ENCODE results near the gene CYP2U1. TPM values are rescaled to one million over a fixed set of nuclear protein-coding genes. Genes with fewer than 3 reads are reported as not detected.
A peak's percentile ranks its signal among the peaks of the same experiment; 100 is the strongest.
"Not testable (repeated sequence)": the region's sequence is repeated elsewhere in the genome, so short reads cannot be mapped to it uniquely, and the experiment has no call there.

Gene CYP2U1
- total RNA-seq, 1 donor from 2014 or later = 1.5 TPM

GRCh38 chr4:107931775-107932321, 499 bp downstream of the CYP2U1 start:
- Mint-ChIP-seq H3K36me3 (ENCODE audit: low read depth) (no peaks in the 10 kb centered on the region), H3K4me3 (ENCODE audit: low read depth) (peak overlapping the region; percentile 77), H3K9me3 (no peaks in the 10 kb centered on the region), H3K27ac (peak overlapping the region; percentile 9), H3K27me3 (ENCODE audit: low read depth) (peaks cover 36% of the 10 kb centered on the region), H3K4me1 (ENCODE audit: low read depth) (peaks cover 20% of the 10 kb centered on the region)
- DNase-seq (ENCODE audit: low spot score) = no peak
- intact Hi-C loops (cut with micrococcal nuclease) = loop anchor here (5.0 to 10.0 kb wide), 2 partner anchors 55 to 107 kb away; partner anchors contain the start of genes HADH and SGMS2

GRCh38 chr4:107935246-107935645, 3.9 kb downstream of the CYP2U1 start:
- Mint-ChIP-seq H3K27ac (no peak overlapping the region), H3K9me3 (no peaks in the 10 kb centered on the region), H3K36me3 (ENCODE audit: low read depth) (no peaks in the 10 kb centered on the region), H3K4me1 (ENCODE audit: low read depth) (peaks cover 25% of the 10 kb centered on the region), H3K27me3 (ENCODE audit: low read depth) (peaks cover 25% of the 10 kb centered on the region), H3K4me3 (ENCODE audit: low read depth) (no peak overlapping the region)
- intact Hi-C loops (cut with micrococcal nuclease) = loop anchor here (10.0 kb wide), 1 partner anchor 110 kb away; the partner anchor contains the start of gene SGMS2
- DNase-seq (ENCODE audit: low spot score) = no peak

GRCh38 chr4:107937040-107937439, 5.7 kb downstream of the CYP2U1 start:
- Mint-ChIP-seq H3K4me1 (ENCODE audit: low read depth) (peaks cover 19% of the 10 kb centered on the region), H3K27me3 (ENCODE audit: low read depth) (peaks cover 19% of the 10 kb centered on the region), H3K4me3 (ENCODE audit: low read depth) (no peak overlapping the region), H3K27ac (no peak overlapping the region), H3K9me3 (no peaks in the 10 kb centered on the region), H3K36me3 (ENCODE audit: low read depth) (no peaks in the 10 kb centered on the region)
- no peak for DNase-seq (ENCODE audit: low spot score)
- intact Hi-C loops (cut with micrococcal nuclease) = loop anchor here (10.0 kb wide), 1 partner anchor 112 kb away; the partner anchor contains the start of gene SGMS2

- Mint-ChIP-seq H3K4me1 (ENCODE audit: low read depth) (peaks cover 10% of the 10 kb centered on the region), H3K4me3 (ENCODE audit: low read depth) (no peak overlapping the region), H3K27me3 (ENCODE audit: low read depth) (peaks cover 5% of the 10 kb centered on the region), H3K27ac (no peak overlapping the region), H3K9me3 (no peaks in the 10 kb centered on the region), H3K36me3 (ENCODE audit: low read depth) (no peaks in the 10 kb centered on the region)
- no peak for DNase-seq (ENCODE audit: low spot score)
- intact Hi-C loops (cut with micrococcal nuclease) = loop anchor here (10.0 kb wide), 1 partner anchor 115 kb away; the partner anchor contains the start of gene SGMS2
Measured at GRCh38 chr4:107939307-107939706, 8.0 kb downstream of the CYP2U1 start.

GRCh38 chr4:107945809-107946208, 14.5 kb downstream of the CYP2U1 start:
- no peaks in the 10 kb centered on the region for H3K4me1 Mint-ChIP-seq (ENCODE audit: low read depth)
- no peak for DNase-seq (ENCODE audit: low spot score)
- intact Hi-C loops (cut with micrococcal nuclease) = no loop called here
- H3K9me3 Mint-ChIP-seq = no peaks in the 10 kb centered on the region
- no peaks in the 10 kb centered on the region for H3K36me3 Mint-ChIP-seq (ENCODE audit: low read depth)
- H3K27me3 Mint-ChIP-seq (ENCODE audit: low read depth) = no peaks in the 10 kb centered on the region
- no peak overlapping the region for H3K27ac Mint-ChIP-seq
- no peak overlapping the region for H3K4me3 Mint-ChIP-seq (ENCODE audit: low read depth)

- Mint-ChIP-seq H3K4me1 (ENCODE audit: low read depth) (no peaks in the 10 kb centered on the region), H3K36me3 (ENCODE audit: low read depth) (no peaks in the 10 kb centered on the region), H3K27ac (no peak overlapping the region), H3K27me3 (ENCODE audit: low read depth) (no peaks in the 10 kb centered on the region), H3K4me3 (ENCODE audit: low read depth) (no peak overlapping the region), H3K9me3 (peaks cover 10% of the 10 kb centered on the region)
- intact Hi-C loops (cut with micrococcal nuclease) = no loop called here
- no peak for DNase-seq (ENCODE audit: low spot score)
Measured at GRCh38 chr4:107950746-107951540, 19.6 kb downstream of the CYP2U1 start.

GRCh38 chr4:107951551-107951950, 20.2 kb downstream of the CYP2U1 start:
- Mint-ChIP-seq H3K4me3 (ENCODE audit: low read depth) (no peak overlapping the region), H3K4me1 (ENCODE audit: low read depth) (no peaks in the 10 kb centered on the region), H3K36me3 (ENCODE audit: low read depth) (no peaks in the 10 kb centered on the region), H3K27ac (no peak overlapping the region), H3K27me3 (ENCODE audit: low read depth) (no peaks in the 10 kb centered on the region), H3K9me3 (peaks cover 16% of the 10 kb centered on the region)
- no peak for DNase-seq (ENCODE audit: low spot score)
- intact Hi-C loops (cut with micrococcal nuclease) = no loop called here

- Mint-ChIP-seq H3K9me3 (peaks cover 22% of the 10 kb centered on the region), H3K4me3 (ENCODE audit: low read depth) (no peak overlapping the region), H3K36me3 (ENCODE audit: low read depth) (no peaks in the 10 kb centered on the region), H3K4me1 (ENCODE audit: low read depth) (no peaks in the 10 kb centered on the region), H3K27ac (no peak overlapping the region), H3K27me3 (ENCODE audit: low read depth) (no peaks in the 10 kb centered on the region)
- intact Hi-C loops (cut with micrococcal nuclease) = no loop called here
- no peak for DNase-seq (ENCODE audit: low spot score)
Measured at GRCh38 chr4:107956011-107956410, 24.7 kb downstream of the CYP2U1 start.

- no peaks in the 10 kb centered on the region for H3K36me3 Mint-ChIP-seq (ENCODE audit: low read depth)
- no peak overlapping the region for H3K27ac Mint-ChIP-seq
- H3K4me3 Mint-ChIP-seq (ENCODE audit: low read depth) = no peak overlapping the region
- DNase-seq (ENCODE audit: low spot score) = no peak
- no peaks in the 10 kb centered on the region for H3K27me3 Mint-ChIP-seq (ENCODE audit: low read depth)
- intact Hi-C loops (cut with micrococcal nuclease) = no loop called here
- H3K4me1 Mint-ChIP-seq (ENCODE audit: low read depth) = no peaks in the 10 kb centered on the region
- H3K9me3 Mint-ChIP-seq = peaks cover 6% of the 10 kb centered on the region
Measured at GRCh38 chr4:107966903-107967302, 35.6 kb downstream of the CYP2U1 start.

GRCh38 chr4:107967519-107967918, 36.2 kb downstream of the CYP2U1 start:
- intact Hi-C loops (cut with micrococcal nuclease); DNase-seq (ENCODE audit: low spot score); H3K9me3 Mint-ChIP-seq; H3K27ac Mint-ChIP-seq; H3K4me1 Mint-ChIP-seq (ENCODE audit: low read depth); H3K27me3 Mint-ChIP-seq (ENCODE audit: low read depth); H3K36me3 Mint-ChIP-seq (ENCODE audit: low read depth); H3K4me3 Mint-ChIP-seq (ENCODE audit: low read depth): not testable (repeated sequence)

GRCh38 chr4:107967921-107968320, 36.6 kb downstream of the CYP2U1 start:
- H3K27ac Mint-ChIP-seq = not testable (repeated sequence)

GRCh38 chr4:107970063-107970798, 38.9 kb downstream of the CYP2U1 start:
- Mint-ChIP-seq H3K27me3 (ENCODE audit: low read depth) (no peaks in the 10 kb centered on the region), H3K4me3 (ENCODE audit: low read depth) (no peak overlapping the region), H3K36me3 (ENCODE audit: low read depth) (no peaks in the 10 kb centered on the region), H3K9me3 (peaks cover 10% of the 10 kb centered on the region), H3K4me1 (ENCODE audit: low read depth) (no peaks in the 10 kb centered on the region), H3K27ac (no peak overlapping the region)
- intact Hi-C loops (cut with micrococcal nuclease) = no loop called here
- DNase-seq (ENCODE audit: low spot score) = no peak

More at GRCh38 chr4:107967921-107968320, 36.6 kb downstream of the CYP2U1 start:
- H3K36me3 Mint-ChIP-seq (ENCODE audit: low read depth); H3K4me3 Mint-ChIP-seq (ENCODE audit: low read depth); intact Hi-C loops (cut with micrococcal nuclease); H3K9me3 Mint-ChIP-seq; H3K27me3 Mint-ChIP-seq (ENCODE audit: low read depth); H3K4me1 Mint-ChIP-seq (ENCODE audit: low read depth); DNase-seq (ENCODE audit: low spot score): not testable (repeated sequence)

GRCh38 chr4:107972605-107973004, 41.3 kb downstream of the CYP2U1 start:
- H3K4me1 Mint-ChIP-seq (ENCODE audit: low read depth) = no peaks in the 10 kb centered on the region
- no peak overlapping the region for H3K27ac Mint-ChIP-seq
- no peak overlapping the region for H3K4me3 Mint-ChIP-seq (ENCODE audit: low read depth)
- no peak for DNase-seq (ENCODE audit: low spot score)
- no peaks in the 10 kb centered on the region for H3K36me3 Mint-ChIP-seq (ENCODE audit: low read depth)
- H3K27me3 Mint-ChIP-seq (ENCODE audit: low read depth) = peaks cover 2% of the 10 kb centered on the region
- peaks cover 16% of the 10 kb centered on the region for H3K9me3 Mint-ChIP-seq
- intact Hi-C loops (cut with micrococcal nuclease) = no loop called here
